Keratinocyte (primary cell): ENCODE measurements around the gene ASF1B. TPM values are rescaled to one million over a fixed set of nuclear protein-coding genes. Genes with fewer than 3 reads are reported as not detected.

ENCODE experiments used
- DNase-seq: peaks from one replicate; pipeline ENCODE4 v3.0.0-alpha.2; 2011; ENCODE audit warnings: low read depth, missing footprints, low spot score
- FAIRE-seq: peaks from 2 replicates; lab custom pipeline; 2011; peaks lifted over from hg19 to GRCh38; lab: Jason Lieb, UNC
- H2AFZ ChIP-seq: 2 replicates; pipeline ENCODE4 v1.6.0; 2012; ENCODE audit warnings: low read length, control low read depth, inconsistent platforms; ENCODE audit not compliant: control insufficient read depth
- H3K27ac ChIP-seq: 2 replicates; pipeline ENCODE4 v1.5.1; 2011; ENCODE audit warnings: low read length; ENCODE audit not compliant: control insufficient read depth, insufficient read depth
- H3K27me3 ChIP-seq: 3 replicates; pipeline ENCODE4 v1.6.0; 2011; ENCODE audit warnings: low read length; ENCODE audit not compliant: control insufficient read depth, insufficient read depth; ENCODE audit errors: extremely low read depth
- H3K36me3 ChIP-seq, 2 experiments: 2 replicates in 1 of 2; 3 replicates in 1 of 2; pipeline ENCODE4 v1.5.1; 2011; ENCODE audit warnings: low read length in 2 of 2, mild to moderate bottlenecking in 1 of 2; ENCODE audit not compliant: control insufficient read depth in 2 of 2, insufficient read depth in 2 of 2; ENCODE audit errors: extremely low read depth in 1 of 2
- H3K4me1 ChIP-seq: 3 replicates; pipeline ENCODE4 v1.5.1; 2011; ENCODE audit warnings: low read length; ENCODE audit not compliant: control insufficient read depth, insufficient read depth; ENCODE audit errors: extremely low read depth
- H3K4me2 ChIP-seq: 3 replicates; pipeline ENCODE4 v1.6.0; 2011; ENCODE audit warnings: low read depth, low read length; ENCODE audit not compliant: control insufficient read depth, insufficient read depth; ENCODE audit errors: extremely low read depth
- H3K4me3 ChIP-seq, 3 experiments: fragments of 200-600 bp in 1 of 3; sonication (generic) in 1 of 3; 2 replicates in 2 of 3; 3 replicates in 1 of 3; pipeline ENCODE4 v1.5.1; 2011 to 2016; ENCODE audit warnings: low read length in 3 of 3, mild to moderate bottlenecking in 3 of 3, control low read depth in 2 of 3, inconsistent platforms in 1 of 3, low read depth in 1 of 3, mixed read lengths in 1 of 3, mixed run types in 1 of 3, moderate library complexity in 1 of 3; ENCODE audit not compliant: control insufficient read depth in 2 of 3, insufficient read depth in 2 of 3; ENCODE audit errors: extremely low read depth in 1 of 3
- H3K79me2 ChIP-seq: 2 replicates; pipeline ENCODE4 v1.6.0; 2012; ENCODE audit warnings: low read length; ENCODE audit not compliant: control insufficient read depth, insufficient read depth
- H3K9ac ChIP-seq: 3 replicates; pipeline ENCODE4 v1.6.0; 2011; ENCODE audit warnings: low read length; ENCODE audit not compliant: control insufficient read depth, insufficient read depth; ENCODE audit errors: extremely low read depth
- H3K9me1 ChIP-seq: 3 replicates; pipeline ENCODE4 v1.6.0; 2011; ENCODE audit warnings: low read length; ENCODE audit not compliant: control insufficient read depth, insufficient read depth; ENCODE audit errors: extremely low read depth
- H3K9me3 ChIP-seq: 2 replicates; pipeline ENCODE4 v1.5.1; 2012; ENCODE audit warnings: low read depth, low read length; ENCODE audit not compliant: control insufficient read depth
- H4K20me1 ChIP-seq: 3 replicates; pipeline ENCODE4 v1.6.0; 2011; ENCODE audit warnings: low read length; ENCODE audit not compliant: control insufficient read depth, insufficient read depth; ENCODE audit errors: extremely low read depth
- CTCF ChIP-seq, 3 experiments: IDR thresholded peaks in 1 of 3; conservative IDR thresholded peaks in 1 of 3; optimal IDR thresholded peaks in 1 of 3; 2 replicates in 2 of 3; 3 replicates in 1 of 3; pipeline versions ENCODE3 to v1.5.1; 2011; ENCODE audit warnings: low read length in 3 of 3, mild to moderate bottlenecking in 3 of 3, moderate library complexity in 2 of 3, control low read depth in 1 of 3, inconsistent platforms in 1 of 3; ENCODE audit not compliant: insufficient read depth in 2 of 3; ENCODE audit errors: extremely low read depth in 1 of 3
- EZH2 ChIP-seq: IDR thresholded peaks from one replicate; pipeline ENCODE4 v1.6.1; 2012; ENCODE audit warnings: inconsistent platforms, mild to moderate bottlenecking, low read length, moderate library complexity
- dilution Hi-C: fragments of 300-500 bp; cut with MboI; formaldehyde crosslinking; loops from one replicate; pipeline ENCODE4 v1.7.0; 2020; ENCODE audit warnings: low sequenced_read_pairs; ENCODE audit not compliant: extremely low pct_ligation_motif_present
- polyA plus RNA-seq, 5 experiments: library from polyadenylated mRNA; depleted of rRNA in 3 of 5; stranded (reverse) in 3 of 5; stranded (forward) in 1 of 5; unstranded in 1 of 5; fragments of >200 nt; gene quantifications; 1 replicate in 1 of 5; 2 replicates in 3 of 5; 3 replicates in 1 of 5; pipeline versions ENCODE4 v1.2.1 to v1.2.3, GENCODE V29; 2011 to 2012; ENCODE audit warnings: missing spikeins in 2 of 5, low read depth in 1 of 5, low replicate concordance in 1 of 5

The ASF1B gene
- polyA plus RNA-seq, 1 donor (not counting 4 experiments of a cell fraction or from before 2014, with no cell fraction given): 7.8 TPM

- dilution Hi-C loops: no loop called here
- no peak for DNase-seq
- H3K9me1 ChIP-seq: no peaks in the 10 kb centered on the region
Measured at GRCh38 chr19:14120497-14120780, 15.9 kb downstream of the ASF1B start.

GRCh38 chr19:14119644-14120496 is 16.5 kb downstream of the ASF1B start:
- Histone ChIP-seq H3K27ac (no peak overlapping the region), H3K4me3 (no peak overlapping the region), H3K79me2 (peaks cover 9% of the 10 kb centered on the region), H3K27me3 (no peaks in the 10 kb centered on the region), H3K9me3 (no peaks in the 10 kb centered on the region), H3K9me1 (no peaks in the 10 kb centered on the region), H3K9ac (no peak overlapping the region), H4K20me1 (no peaks in the 10 kb centered on the region), H2AFZ (no peak overlapping the region), H3K36me3 (peaks cover 0 to 8% of the 10 kb centered on the region in 2 experiments), H3K4me1 (peaks cover 14% of the 10 kb centered on the region), H3K4me2 (no peak overlapping the region)
- no peak for TF ChIP-seq CTCF (optimal IDR thresholded peaks at IDR 0.05 in 1 of 3, IDR thresholded peaks at IDR 0.05 in 1 of 3, conservative IDR thresholded peaks at IDR 0.05 in 1 of 3; ENCODE audit: extremely low read depth in 1 of 3, insufficient read depth in 2 of 3, low read length in 3 of 3)
- no peak for TF ChIP-seq EZH2
- dilution Hi-C loops: no loop called here
- FAIRE-seq (no peak), DNase-seq (no peak)

More at GRCh38 chr19:14120497-14120780, 15.9 kb downstream of the ASF1B start:
- TF ChIP-seq EZH2: no peak
- TF ChIP-seq CTCF (optimal IDR thresholded peaks at IDR 0.05 in 1 of 3, IDR thresholded peaks at IDR 0.05 in 1 of 3, conservative IDR thresholded peaks at IDR 0.05 in 1 of 3; ENCODE audit: extremely low read depth in 1 of 3, insufficient read depth in 2 of 3, low read length in 3 of 3): no peak
- Histone ChIP-seq H3K9me3 (no peaks in the 10 kb centered on the region), H3K27me3 (no peaks in the 10 kb centered on the region), H4K20me1 (no peaks in the 10 kb centered on the region), H3K36me3 (peaks cover 0 to 8% of the 10 kb centered on the region in 2 experiments), H2AFZ (no peak overlapping the region), H3K27ac (no peak overlapping the region), H3K79me2 (peaks cover 9% of the 10 kb centered on the region), H3K4me1 (peaks cover 14% of the 10 kb centered on the region), H3K9ac (no peak overlapping the region), H3K4me2 (no peak overlapping the region), H3K4me3 (no peak overlapping the region)
- FAIRE-seq: no peak
